Body of pancreas (tissue), 4 donors: Measurements from ENCODE around the gene SLC7A6.

ENCODE experiments used
- CTCF ChIP-seq, 7 experiments: fragments of 450-650 bp in 4 of 7; fragments of 200-600 bp in 3 of 7; sonication (generic) in 3 of 7; IDR thresholded peaks; one replicate each; pipeline ENCODE4 v1.5.1; 2016 to 2019; ENCODE audit warnings: antibody characterized with exemption in 7 of 7
- POLR2A ChIP-seq, 3 donors: fragments of 450-650 bp; IDR thresholded peaks; one replicate each; pipeline ENCODE4 v1.6.1; 2016; ENCODE audit warnings: antibody characterized with exemption in 3 of 3, mild to moderate bottlenecking in 2 of 3

- TF ChIP-seq CTCF (IDR thresholded peaks at IDR 0.05) (no peak), POLR2A (IDR thresholded peaks at IDR 0.05) (no peak)
These were observed 49.0 kb upstream of the SLC7A6 start for GRCh38 chr16:68215302-68215701.
